Coronary artery (tissue), 2 donors: ENCODE results near the gene SAPCD1.
A peak's percentile ranks its signal among the peaks of the same experiment; 100 is the strongest.
"Not testable (repeated sequence)": the region's sequence is repeated elsewhere in the genome, so short reads cannot be mapped to it uniquely, and the experiment has no call there.

Experiments used
- DNase-seq: peaks from one replicate; pipeline ENCODE4 v3.0.0-alpha.2; 2017; ENCODE audit warnings: low spot score
- H3K27ac ChIP-seq, 2 donors: fragments of 200-600 bp; sonication (generic); one replicate each; pipeline ENCODE4 v1.5.1; 2016 to 2019
- H3K4me3 ChIP-seq: fragments of 200-600 bp; sonication (generic); 2 replicates; pipeline ENCODE4 v1.5.1; 2016; ENCODE audit warnings: mild to moderate bottlenecking, moderate library complexity
- TF ChIP-seq, protein P1 (sequence below): fragments of 200-600 bp; sonication (generic); IDR thresholded peaks from one replicate; pipeline ENCODE4 v1.5.1; 2019; ENCODE audit warnings: antibody characterized with exemption

Gene SAPCD1

DNA sequence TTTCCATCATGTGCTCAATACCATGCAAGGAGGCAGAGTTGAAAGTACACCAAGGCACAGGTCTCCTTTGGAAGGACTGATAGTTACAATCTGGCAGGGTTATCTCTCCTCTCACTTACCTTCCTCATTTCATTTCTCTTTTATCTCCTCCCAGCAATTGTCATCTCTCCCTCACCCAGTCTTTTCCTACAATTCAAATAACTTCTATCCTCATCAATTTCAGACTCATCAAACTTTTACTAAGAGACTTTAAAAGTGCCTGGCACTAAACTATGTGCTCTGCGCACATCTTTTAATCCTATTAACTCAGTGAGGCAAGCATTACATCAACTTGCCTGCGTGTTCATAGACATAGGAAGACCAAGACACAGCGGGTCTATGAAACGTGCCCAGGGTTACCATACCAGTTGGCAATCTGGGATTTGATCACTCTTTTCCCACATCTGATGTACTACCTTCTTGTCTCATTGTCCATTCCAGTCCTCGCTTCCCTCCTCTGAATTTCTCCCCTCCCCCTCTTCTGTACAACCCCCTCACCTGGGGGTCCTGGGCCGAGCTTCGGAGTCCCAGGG, 31.9 kb downstream of the SAPCD1 start:
- H3K27ac ChIP-seq, result peak overlapping the region; percentile 91 to 97
- no peak for DNase-seq
- peak overlapping the region; percentile 94 for H3K4me3 ChIP-seq
- TF ChIP-seq, protein P1, sequence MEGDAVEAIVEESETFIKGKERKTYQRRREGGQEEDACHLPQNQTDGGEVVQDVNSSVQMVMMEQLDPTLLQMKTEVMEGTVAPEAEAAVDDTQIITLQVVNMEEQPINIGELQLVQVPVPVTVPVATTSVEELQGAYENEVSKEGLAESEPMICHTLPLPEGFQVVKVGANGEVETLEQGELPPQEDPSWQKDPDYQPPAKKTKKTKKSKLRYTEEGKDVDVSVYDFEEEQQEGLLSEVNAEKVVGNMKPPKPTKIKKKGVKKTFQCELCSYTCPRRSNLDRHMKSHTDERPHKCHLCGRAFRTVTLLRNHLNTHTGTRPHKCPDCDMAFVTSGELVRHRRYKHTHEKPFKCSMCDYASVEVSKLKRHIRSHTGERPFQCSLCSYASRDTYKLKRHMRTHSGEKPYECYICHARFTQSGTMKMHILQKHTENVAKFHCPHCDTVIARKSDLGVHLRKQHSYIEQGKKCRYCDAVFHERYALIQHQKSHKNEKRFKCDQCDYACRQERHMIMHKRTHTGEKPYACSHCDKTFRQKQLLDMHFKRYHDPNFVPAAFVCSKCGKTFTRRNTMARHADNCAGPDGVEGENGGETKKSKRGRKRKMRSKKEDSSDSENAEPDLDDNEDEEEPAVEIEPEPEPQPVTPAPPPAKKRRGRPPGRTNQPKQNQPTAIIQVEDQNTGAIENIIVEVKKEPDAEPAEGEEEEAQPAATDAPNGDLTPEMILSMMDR, result no peak

DNA sequence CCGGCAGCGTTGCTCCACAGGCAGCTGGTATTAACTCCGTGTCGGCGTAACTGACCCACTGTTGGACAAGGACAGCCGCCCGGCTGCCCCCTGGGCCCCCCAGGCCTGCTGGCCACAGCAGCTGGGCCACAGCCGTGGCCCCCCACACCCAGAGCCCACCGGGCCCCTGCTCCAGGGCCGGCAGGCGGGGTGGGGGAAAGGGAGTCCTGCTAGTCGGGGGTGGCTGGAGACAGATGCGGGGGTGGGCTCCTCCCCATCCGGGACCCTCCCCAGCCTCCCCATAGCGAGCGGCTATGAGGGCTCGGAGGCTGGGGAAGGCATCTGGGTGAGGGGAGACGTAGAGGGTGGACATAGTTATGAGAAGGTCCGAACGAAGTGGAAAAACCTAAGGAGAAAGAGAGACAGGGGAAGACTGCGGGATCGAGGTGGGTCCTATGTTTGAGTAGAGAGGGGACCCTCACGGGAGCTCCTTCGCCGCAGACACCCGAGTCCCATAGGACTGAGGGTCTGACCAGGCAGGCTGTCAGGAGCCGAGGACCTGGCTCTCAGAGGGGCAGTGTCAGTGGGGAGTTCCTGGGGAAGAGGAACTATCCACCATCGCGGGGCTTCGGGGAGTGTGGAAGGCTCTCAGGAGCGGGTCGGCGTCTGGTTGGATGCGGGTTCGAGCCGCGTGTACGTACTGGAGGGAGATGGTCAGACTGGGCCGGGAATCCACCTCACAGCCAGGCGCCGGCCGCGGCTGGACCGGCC, 32.6 kb downstream of the SAPCD1 start:
- Histone ChIP-seq H3K4me3 (peak overlapping the region; percentile 94), H3K27ac (peak overlapping the region; percentile 91 to 97)
- DNase-seq, result peak; percentile 74
- TF ChIP-seq, protein P1, result no peak

DNA sequence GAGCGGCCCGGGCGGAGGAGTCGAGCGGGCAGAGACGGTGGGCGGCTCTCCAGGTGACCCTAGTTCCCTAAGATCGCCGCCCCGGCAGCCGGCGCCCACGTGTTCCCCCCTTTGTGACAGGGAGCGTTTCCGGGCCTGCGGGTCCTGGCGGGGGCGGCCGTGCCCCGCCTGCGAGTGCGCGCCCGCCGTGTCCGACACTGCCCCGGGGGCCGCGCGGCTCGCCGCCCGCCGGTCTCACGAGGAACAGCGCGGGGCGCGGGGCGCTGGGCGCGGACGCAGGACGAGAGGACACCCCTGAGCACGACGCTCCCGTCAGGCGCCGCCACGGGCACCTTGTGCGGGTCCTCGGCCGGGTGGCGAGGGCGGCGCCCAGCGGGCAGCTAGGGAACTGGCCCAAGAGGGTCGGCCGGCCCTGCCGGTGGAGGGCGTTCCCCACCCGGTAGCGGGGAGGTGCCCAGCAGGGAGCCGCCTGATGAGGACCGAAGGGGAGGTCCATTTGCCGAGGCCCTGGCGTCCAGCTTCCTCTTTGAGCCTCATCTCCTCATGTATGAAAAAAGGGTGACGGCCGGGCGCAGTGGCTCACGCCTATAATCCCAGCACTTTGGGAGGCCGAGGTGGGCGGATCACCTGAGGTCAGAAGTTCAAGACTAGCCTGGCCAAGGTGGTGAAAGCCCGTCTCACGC, 33.3 kb downstream of the SAPCD1 start, which contains the start of gene VARS1:
Gene VARS1, minus strand, starts transcription at position 137 of the 683 bp plus-strand sequence. CDS start 535 bp downstream, outside the sequence.
- peak; percentile 95 for DNase-seq
- TF ChIP-seq, protein P1, result peak; percentile 79
- Histone ChIP-seq H3K4me3 (peak within 1 kb of the TSS; percentile 94), H3K27ac (peak within 1 kb of the TSS; percentile 91 to 97)

DNA sequence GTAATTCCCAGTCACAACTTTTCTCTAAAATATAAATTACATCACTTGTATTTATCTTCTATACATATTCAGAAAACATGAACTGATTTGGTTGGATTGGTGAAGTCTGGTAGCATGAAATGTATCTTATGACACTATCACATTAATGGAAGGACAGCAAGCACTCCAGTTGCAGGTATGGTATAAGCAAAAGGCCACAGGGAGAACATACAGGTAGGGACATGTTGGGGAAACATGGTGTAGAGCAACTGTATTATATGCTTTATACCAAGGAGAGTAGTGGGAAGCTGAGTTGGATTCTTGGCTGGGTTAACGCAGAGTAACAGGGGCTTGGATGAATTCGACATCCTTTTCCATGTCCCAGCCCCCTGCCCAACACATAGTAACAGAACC, 34.5 kb downstream of the SAPCD1 start:
- H3K27ac ChIP-seq, result no peak overlapping the region
- TF ChIP-seq, protein P1, result no peak
- no peak overlapping the region for H3K4me3 ChIP-seq
- no peak for DNase-seq

DNA sequence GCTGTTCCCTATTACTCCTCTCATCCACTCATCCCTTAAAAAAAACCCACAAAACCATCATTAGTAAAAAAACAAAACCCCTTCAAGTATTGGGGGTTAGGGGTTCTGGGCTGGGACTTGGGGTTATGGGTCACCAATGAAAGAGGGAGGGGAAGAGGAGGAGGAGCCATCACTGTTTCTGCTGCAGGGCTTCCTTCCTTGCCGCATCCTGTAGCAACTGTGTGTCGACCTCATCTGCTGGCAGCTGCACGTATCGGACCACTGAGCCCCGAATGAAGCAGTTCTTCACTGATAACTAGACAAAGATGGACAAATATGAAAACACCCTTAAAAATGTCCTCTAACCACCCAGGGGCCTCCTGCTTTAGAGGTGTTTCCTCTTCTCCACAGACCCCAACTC, 35.1 kb downstream of the SAPCD1 start:
- TF ChIP-seq, protein P1, result no peak
- no peak for DNase-seq
- Histone ChIP-seq H3K27ac (no peak overlapping the region), H3K4me3 (no peak overlapping the region)

DNA sequence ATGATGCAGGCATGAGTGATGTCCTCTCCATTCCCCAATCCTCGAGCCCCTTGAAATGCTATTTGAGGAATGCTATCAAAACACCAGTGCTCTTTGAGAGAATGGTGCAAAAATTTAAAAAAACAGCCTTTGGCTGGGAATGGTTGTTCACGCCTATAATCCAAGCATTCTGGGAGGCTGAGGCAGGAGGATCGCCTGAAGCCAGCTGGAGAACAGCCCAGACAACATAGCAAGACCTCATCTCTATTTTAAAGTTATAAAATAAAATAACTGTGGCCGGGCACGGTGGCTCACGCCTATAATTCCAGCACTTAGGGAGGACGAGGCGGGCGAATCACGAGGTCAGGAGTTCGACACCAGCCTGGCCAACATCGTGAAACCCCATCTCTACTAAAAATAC, 37.3 kb downstream of the SAPCD1 start:
- Histone ChIP-seq H3K27ac (peak overlapping the region in 1 of 2 donors; percentile 27), H3K4me3 (no peak overlapping the region)
- DNase-seq, result no peak
- TF ChIP-seq, protein P1, result no peak

DNA sequence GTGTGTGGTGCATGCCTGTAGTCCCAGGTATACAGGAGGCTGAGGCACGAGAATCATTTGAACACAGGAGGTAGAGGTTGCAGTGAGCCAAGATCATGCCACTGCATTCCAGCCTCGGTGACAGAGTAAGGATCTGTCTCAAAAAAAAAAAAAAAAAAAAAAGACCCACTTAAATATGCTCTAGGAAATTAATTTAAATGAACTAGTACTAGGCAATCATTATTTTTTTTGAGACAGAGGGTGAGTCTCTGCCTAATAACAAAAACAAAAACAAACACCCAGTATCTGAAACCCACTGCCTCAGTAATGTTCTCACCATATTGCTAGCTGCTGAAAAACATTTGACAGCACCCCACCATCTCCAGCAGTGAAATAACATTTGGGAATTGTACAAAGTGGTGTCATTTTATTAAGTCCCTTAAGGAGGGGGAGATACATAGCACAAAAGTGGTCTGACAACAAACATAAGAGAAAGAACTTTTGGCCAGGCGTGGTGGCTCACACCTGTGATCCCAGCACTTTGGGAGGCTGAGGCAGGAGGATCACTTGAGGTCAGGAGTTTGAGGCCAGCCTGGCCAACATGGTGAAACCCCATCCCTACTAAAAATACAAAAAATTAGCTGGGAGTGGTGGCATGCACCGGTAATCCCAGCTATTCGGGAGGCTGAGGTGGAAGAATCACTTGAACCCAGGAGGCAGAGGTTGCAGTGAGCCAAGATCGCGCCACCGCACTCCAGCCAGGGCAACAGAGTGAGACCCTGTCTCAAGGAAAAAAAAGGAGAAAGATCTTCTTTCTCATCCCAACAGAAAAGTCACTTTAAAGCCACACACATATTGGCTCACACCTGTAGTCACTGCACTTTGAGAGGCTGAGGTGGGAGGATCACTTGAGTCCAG, 38.8 kb downstream of the SAPCD1 start:
- not testable (repeated sequence) for H3K4me3 ChIP-seq, DNase-seq, H3K27ac ChIP-seq
